HCT116 (cell line): ENCODE measurements around the gene LMTK3. TPM values are rescaled to one million over a fixed set of nuclear protein-coding genes. Genes with fewer than 3 reads are reported as not detected.

ENCODE experiments used
- ATAC-seq: fragments of 200-7000 bp; cut with Tn5 transposase; 2 replicates; pipeline ENCODE4 v1.9.1; 2020; ENCODE audit warnings: mild to moderate bottlenecking, moderate library complexity
- BruUV-seq: library from RNA; stranded (reverse); fragments of 400-500 nt; replicated peaks from 2 replicates; lab custom pipeline; 2021; lab: Mats Ljungman, UMichigan
- CTCF ChIA-PET: fragments of 300-600 bp; sonication (Branson Sonifier 250); formaldehyde crosslinking; loops from one replicate; lab custom pipeline; 2021; ENCODE audit warnings: antibody characterized with exemption; lab: Charles Lee
- POLR2A ChIA-PET: fragments of 300-600, 350-600 bp; sonication (Branson Sonifier 250); formaldehyde crosslinking; loops from one replicate; lab custom pipeline; 2021; ENCODE audit warnings: antibody characterized with exemption; lab: Charles Lee
- RAD21 ChIA-PET, 2 experiments: fragments of 300-600 bp; sonication (Branson Sonifier 250); formaldehyde crosslinking; loops; one replicate each; lab custom pipeline; 2023; ENCODE audit warnings: low total read pairs in 2 of 2; ENCODE audit not compliant: uncharacterized antibody in 2 of 2, unreplicated experiment in 2 of 2, low non-redundant PET in 1 of 2; lab: Charles Lee
- DNase-seq: peaks from one replicate; pipeline ENCODE4 v3.0.0-alpha.2; 2010; ENCODE audit warnings: low read depth, low spot score
- H2AFZ ChIP-seq: fragments of 200-600 bp; shearing (Covaris generic), sonication (generic); 2 replicates; pipeline ENCODE4 v1.6.1; 2017; ENCODE audit warnings: low read depth, mixed run types, mixed read lengths, antibody characterized with exemption, low read length; ENCODE audit not compliant: poor library complexity, severe bottlenecking
- H3K27ac ChIP-seq: 2 replicates; pipeline ENCODE4 v1.5.1; 2012; ENCODE audit warnings: low read depth, low read length
- H3K27me3 ChIP-seq: fragments of 200-600 bp; sonication (generic); 2 replicates; pipeline ENCODE4 v1.6.1; 2016; ENCODE audit warnings: mixed run types, low read length, mixed read lengths; ENCODE audit not compliant: insufficient read depth
- H3K36me3 ChIP-seq, 2 experiments: fragments of 200-500 bp in 1 of 2; fragments of 200-600 bp in 1 of 2; sonication (Bioruptor generic) in 1 of 2; sonication (generic) in 1 of 2; 2 replicates each; pipeline versions ENCODE4 v1.5.1 to v1.6.1; 2014 to 2016; ENCODE audit warnings: low read length in 2 of 2, inconsistent platforms in 1 of 2, mixed read lengths in 1 of 2, mixed run types in 1 of 2; ENCODE audit not compliant: insufficient read depth in 2 of 2, control insufficient read depth in 1 of 2
- H3K4me1 ChIP-seq, 2 experiments: fragments of 200-600 bp in 1 of 2; sonication (generic) in 1 of 2; 2 replicates each; pipeline versions ENCODE4 v1.5.1 to v1.6.1; 2012 to 2017; ENCODE audit warnings: low read length in 2 of 2, inconsistent platforms in 1 of 2, mild to moderate bottlenecking in 1 of 2, mixed read lengths in 1 of 2, mixed run types in 1 of 2, moderate library complexity in 1 of 2; ENCODE audit not compliant: insufficient read depth in 2 of 2, control insufficient read depth in 1 of 2
- H3K4me2 ChIP-seq: fragments of 200-600 bp; sonication (generic); 2 replicates; pipeline ENCODE4 v1.6.1; 2017; ENCODE audit warnings: mixed run types, low read length, mixed read lengths
- H3K4me3 ChIP-seq, 2 experiments: fragments of 200-600 bp in 1 of 2; sonication (generic) in 1 of 2; replicated peaks in 1 of 2; 2 replicates each; pipeline ENCODE4 v1.5.1; 2011 to 2016; ENCODE audit warnings: low read length in 2 of 2, control low read depth in 1 of 2, low read depth in 1 of 2, mild to moderate bottlenecking in 1 of 2, mixed read lengths in 1 of 2, mixed run types in 1 of 2
- H3K79me2 ChIP-seq: fragments of 200-600 bp; sonication (generic); 2 replicates; pipeline ENCODE4 v1.6.1; 2017; ENCODE audit warnings: mild to moderate bottlenecking, mixed run types, low read length, moderate library complexity, mixed read lengths; ENCODE audit not compliant: insufficient read depth
- H3K9ac ChIP-seq: fragments of 200-600 bp; sonication (generic); 2 replicates; pipeline ENCODE4 v1.6.1; 2016; ENCODE audit warnings: low read length, mixed read lengths
- H3K9me2 ChIP-seq: fragments of 200-600 bp; sonication (generic), shearing (Covaris generic); 2 replicates; pipeline ENCODE4 v1.6.1; 2017; ENCODE audit warnings: mixed run types, mild to moderate bottlenecking, moderate library complexity; ENCODE audit not compliant: insufficient read depth
- H3K9me3 ChIP-seq, 2 experiments: fragments of 200-500 bp in 1 of 2; fragments of 200-600 bp in 1 of 2; sonication (Bioruptor generic) in 1 of 2; sonication (generic) in 1 of 2; 2 replicates each; pipeline ENCODE4 v1.6.1; 2014 to 2017; ENCODE audit warnings: low read length in 2 of 2, mixed read lengths in 2 of 2, inconsistent platforms in 1 of 2, low read depth in 1 of 2, mild to moderate bottlenecking in 1 of 2, mixed run types in 1 of 2, moderate library complexity in 1 of 2; ENCODE audit not compliant: control insufficient read depth in 1 of 2, insufficient read depth in 1 of 2
- H4K20me1 ChIP-seq: fragments of 200-600 bp; sonication (generic), shearing (Covaris generic); 2 replicates; pipeline ENCODE4 v1.6.1; 2017; ENCODE audit warnings: mixed run types, mild to moderate bottlenecking, moderate library complexity; ENCODE audit not compliant: insufficient read depth
- ATF3 ChIP-seq: IDR thresholded peaks from 2 replicates; pipeline ENCODE4 v1.6.1; 2012
- CBX3 ChIP-seq: IDR thresholded peaks from 2 replicates; pipeline ENCODE4 v1.6.1; 2012; ENCODE audit warnings: low read depth
- CEBPB ChIP-seq: IDR thresholded peaks from 2 replicates; pipeline ENCODE4 v1.6.1; 2012; ENCODE audit warnings: low read depth
- EGR1 ChIP-seq: IDR thresholded peaks from 2 replicates; pipeline ENCODE4 v1.6.1; 2012; ENCODE audit warnings: low read depth
- FOSL1 ChIP-seq: IDR thresholded peaks from 2 replicates; pipeline ENCODE4 v1.6.1; 2012; ENCODE audit warnings: low read depth
- JUND ChIP-seq: IDR thresholded peaks from 2 replicates; pipeline ENCODE4 v1.6.1; 2012
- POLR2A ChIP-seq: IDR thresholded peaks from 2 replicates; pipeline ENCODE4 v1.7.0; 2011; ENCODE audit warnings: borderline replicate concordance; ENCODE audit not compliant: insufficient read depth, insufficient read length; ENCODE audit errors: extremely low read depth
- RAD21 ChIP-seq: IDR thresholded peaks from 2 replicates; pipeline ENCODE4 v1.6.1; 2012; ENCODE audit warnings: low read depth, mild to moderate bottlenecking
- SIN3A ChIP-seq: IDR thresholded peaks from 2 replicates; pipeline ENCODE4 v1.6.1; 2012; ENCODE audit warnings: low read depth
- SP1 ChIP-seq: IDR thresholded peaks from 2 replicates; pipeline ENCODE4 v1.6.1; 2012; ENCODE audit warnings: low read depth
- SRF ChIP-seq: IDR thresholded peaks from 2 replicates; pipeline ENCODE4 v1.6.1; 2012; ENCODE audit warnings: low read depth
- TCF7L2 ChIP-seq: IDR thresholded peaks from 2 replicates; pipeline ENCODE4 v1.7.0; 2011; ENCODE audit warnings: borderline replicate concordance, inconsistent platforms; ENCODE audit not compliant: insufficient read depth, insufficient read length; ENCODE audit errors: extremely low read depth
- YY1 ChIP-seq: IDR thresholded peaks from 2 replicates; pipeline ENCODE4 v1.6.1; 2011; ENCODE audit warnings: low read length, low read depth, moderate library complexity, mild to moderate bottlenecking; ENCODE audit not compliant: insufficient replicate concordance; ENCODE audit errors: extremely low read depth
- ZFX ChIP-seq: fragments of 450-650 bp; IDR thresholded peaks from 2 replicates; pipeline ENCODE4 v1.6.1; 2017
- ZNF274 ChIP-seq: fragments of 200-500 bp; sonication (Bioruptor generic); IDR thresholded peaks from 2 replicates; pipeline ENCODE4 v1.6.1; 2014; ENCODE audit warnings: mild to moderate bottlenecking, low read depth, low read length, inconsistent platforms
- intact Hi-C: fragments of 100-400 bp; cut with micrococcal nuclease; formaldehyde crosslinking; loops from 2 replicates; pipeline ENCODE4 v1.10.0; 2022
- total RNA-seq: library from RNA; stranded (reverse); gene quantifications from one replicate; pipeline ENCODE4 v1.2.1, GENCODE V29; 2021; ENCODE audit not compliant: unreplicated experiment
- TF ChIP-seq, protein P1 (sequence below): IDR thresholded peaks from 2 replicates; pipeline ENCODE4 v1.6.1; 2011; ENCODE audit warnings: mild to moderate bottlenecking, low read length, moderate library complexity; ENCODE audit not compliant: insufficient replicate concordance; ENCODE audit errors: extremely low read depth
- TF ChIP-seq, protein P2 (sequence below): IDR thresholded peaks from 2 replicates; pipeline ENCODE4 v1.6.1; 2012
- TF ChIP-seq, protein P3 (sequence below), 3 experiments: fragments of 200-600 bp in 1 of 3; sonication (generic) in 1 of 3; IDR thresholded peaks in 2 of 3; conservative IDR thresholded peaks in 1 of 3; 2 replicates each; pipeline ENCODE4 v1.5.1; 2012 to 2017; ENCODE audit warnings: low read depth in 2 of 3, low read length in 2 of 3, antibody characterized with exemption in 1 of 3, borderline replicate concordance in 1 of 3, control low read depth in 1 of 3, mild to moderate bottlenecking in 1 of 3, mixed read lengths in 1 of 3, mixed run types in 1 of 3, moderate library complexity in 1 of 3; ENCODE audit not compliant: insufficient read depth in 1 of 3

LMTK3 gene
- total RNA-seq, 1 experiment from 2014 or later, result 19.9 TPM

- H4K20me1 ChIP-seq, result no peaks in the 10 kb centered on the region; the same call in 1 of the 2 replicates
- no peak overlapping the region for H3K4me3 ChIP-seq
- intact Hi-C loops, result no loop called here
- peaks cover 22 to 77% of the 10 kb centered on the region in 2 experiments for H3K36me3 ChIP-seq
- no peak overlapping the region for H2AFZ ChIP-seq
- POLR2A ChIA-PET, result no interaction called here
- no peak for TF ChIP-seq RAD21
- TF ChIP-seq, protein P1, sequence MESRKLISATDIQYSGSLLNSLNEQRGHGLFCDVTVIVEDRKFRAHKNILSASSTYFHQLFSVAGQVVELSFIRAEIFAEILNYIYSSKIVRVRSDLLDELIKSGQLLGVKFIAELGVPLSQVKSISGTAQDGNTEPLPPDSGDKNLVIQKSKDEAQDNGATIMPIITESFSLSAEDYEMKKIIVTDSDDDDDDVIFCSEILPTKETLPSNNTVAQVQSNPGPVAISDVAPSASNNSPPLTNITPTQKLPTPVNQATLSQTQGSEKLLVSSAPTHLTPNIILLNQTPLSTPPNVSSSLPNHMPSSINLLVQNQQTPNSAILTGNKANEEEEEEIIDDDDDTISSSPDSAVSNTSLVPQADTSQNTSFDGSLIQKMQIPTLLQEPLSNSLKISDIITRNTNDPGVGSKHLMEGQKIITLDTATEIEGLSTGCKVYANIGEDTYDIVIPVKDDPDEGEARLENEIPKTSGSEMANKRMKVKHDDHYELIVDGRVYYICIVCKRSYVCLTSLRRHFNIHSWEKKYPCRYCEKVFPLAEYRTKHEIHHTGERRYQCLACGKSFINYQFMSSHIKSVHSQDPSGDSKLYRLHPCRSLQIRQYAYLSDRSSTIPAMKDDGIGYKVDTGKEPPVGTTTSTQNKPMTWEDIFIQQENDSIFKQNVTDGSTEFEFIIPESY, result no peak
- no peak for TF ChIP-seq ZFX
- no peak for TF ChIP-seq CBX3
- no peak for TF ChIP-seq JUND
- no peak for TF ChIP-seq SP1
- TF ChIP-seq ZNF274, result no peak
- no peak for TF ChIP-seq FOSL1
- TF ChIP-seq TCF7L2, result no peak
- TF ChIP-seq, protein P2, sequence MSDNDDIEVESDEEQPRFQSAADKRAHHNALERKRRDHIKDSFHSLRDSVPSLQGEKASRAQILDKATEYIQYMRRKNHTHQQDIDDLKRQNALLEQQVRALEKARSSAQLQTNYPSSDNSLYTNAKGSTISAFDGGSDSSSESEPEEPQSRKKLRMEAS, result no peak
- TF ChIP-seq YY1, result no peak
- no peak for TF ChIP-seq EGR1
- TF ChIP-seq SRF, result no peak
- no peak for TF ChIP-seq POLR2A
- TF ChIP-seq ATF3, result no peak
- TF ChIP-seq, protein P3, sequence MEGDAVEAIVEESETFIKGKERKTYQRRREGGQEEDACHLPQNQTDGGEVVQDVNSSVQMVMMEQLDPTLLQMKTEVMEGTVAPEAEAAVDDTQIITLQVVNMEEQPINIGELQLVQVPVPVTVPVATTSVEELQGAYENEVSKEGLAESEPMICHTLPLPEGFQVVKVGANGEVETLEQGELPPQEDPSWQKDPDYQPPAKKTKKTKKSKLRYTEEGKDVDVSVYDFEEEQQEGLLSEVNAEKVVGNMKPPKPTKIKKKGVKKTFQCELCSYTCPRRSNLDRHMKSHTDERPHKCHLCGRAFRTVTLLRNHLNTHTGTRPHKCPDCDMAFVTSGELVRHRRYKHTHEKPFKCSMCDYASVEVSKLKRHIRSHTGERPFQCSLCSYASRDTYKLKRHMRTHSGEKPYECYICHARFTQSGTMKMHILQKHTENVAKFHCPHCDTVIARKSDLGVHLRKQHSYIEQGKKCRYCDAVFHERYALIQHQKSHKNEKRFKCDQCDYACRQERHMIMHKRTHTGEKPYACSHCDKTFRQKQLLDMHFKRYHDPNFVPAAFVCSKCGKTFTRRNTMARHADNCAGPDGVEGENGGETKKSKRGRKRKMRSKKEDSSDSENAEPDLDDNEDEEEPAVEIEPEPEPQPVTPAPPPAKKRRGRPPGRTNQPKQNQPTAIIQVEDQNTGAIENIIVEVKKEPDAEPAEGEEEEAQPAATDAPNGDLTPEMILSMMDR (IDR thresholded peaks at IDR 0.05 in 2 of 3, conservative IDR thresholded peaks at IDR 0.05 in 1 of 3; ENCODE audit: borderline replicate concordance in 1 of 3, insufficient read depth in 1 of 3, low read depth in 2 of 3, low read length in 2 of 3), result no peak
- no peak for TF ChIP-seq SIN3A
- TF ChIP-seq CEBPB, result no peak
- RAD21 ChIA-PET, result no interaction called here
- H3K4me2 ChIP-seq, result no peak overlapping the region
- CTCF ChIA-PET, result no interaction called here
- no peaks in the 10 kb centered on the region for H3K9me3 ChIP-seq
- H3K27ac ChIP-seq, result no peak overlapping the region
- H3K27me3 ChIP-seq, result no peaks in the 10 kb centered on the region
- H3K9me2 ChIP-seq, result no peaks in the 10 kb centered on the region
- peaks cover 95% of the 10 kb centered on the region for H3K79me2 ChIP-seq
- DNase-seq (no peak), ATAC-seq (no peak)
- BruUV-seq, result no TSS peak
- H3K9ac ChIP-seq, result no peak overlapping the region
- H3K4me1 ChIP-seq, result peaks cover 0 to 5% of the 10 kb centered on the region in 2 experiments; a peak in 1 of 4 replicates
Observed at GRCh38 chr19:48450863-48451262, 60.8 kb downstream of the LMTK3 start.
